Liver (tissue), 3 donors: ENCODE measurements around the gene CCDC91.

Source experiments
- NR2F2 ChIP-seq: IDR thresholded peaks from 2 replicates; pipeline ENCODE4 v1.6.1; 2016; ENCODE audit warnings: antibody characterized with exemption
- RAD21 ChIP-seq, 2 donors: IDR thresholded peaks; 2 replicates each; pipeline ENCODE4 v1.6.1; 2016; ENCODE audit warnings: antibody characterized with exemption in 2 of 2, mild to moderate bottlenecking in 2 of 2
- RXRA ChIP-seq, 2 donors: IDR thresholded peaks; 2 replicates each; pipeline ENCODE4 v1.6.1; 2017 to 2018; ENCODE audit warnings: antibody characterized with exemption in 2 of 2, mild to moderate bottlenecking in 1 of 2
- TF ChIP-seq, protein P1 (sequence below): fragments of 150-350 bp; IDR thresholded peaks from 2 replicates; pipeline ENCODE4 v1.5.1; 2017; ENCODE audit warnings: improper control_type of control experiment, low read depth, low read length; ENCODE audit not compliant: missing input control
- TF ChIP-seq, protein P2 (sequence below): IDR thresholded peaks from 2 replicates; pipeline ENCODE4 v1.6.1; 2016; ENCODE audit warnings: antibody characterized with exemption, mild to moderate bottlenecking
- donor health status: healthy.
- donor health status: healthy.

DNA sequence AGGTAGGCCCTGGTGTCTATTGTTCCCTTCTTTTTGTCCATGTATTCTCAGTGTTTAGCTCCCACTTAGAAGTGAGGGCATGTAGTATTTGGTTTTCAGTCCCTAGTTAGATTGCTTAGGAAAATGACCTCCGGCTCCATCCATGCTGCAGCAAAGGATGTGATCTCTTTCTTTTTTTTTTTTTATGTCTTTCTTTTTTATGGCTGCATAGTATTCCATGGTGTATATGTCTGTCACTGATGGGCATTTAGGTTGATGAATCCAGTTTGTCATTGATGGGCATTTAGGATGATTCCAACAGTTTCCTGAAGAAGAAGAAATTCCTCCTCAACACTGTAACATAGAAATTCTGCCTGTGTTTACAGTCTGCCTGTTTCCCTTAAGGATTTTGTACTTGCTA lies 231.1 kb downstream of the CCDC91 start:
- TF ChIP-seq, protein P1, sequence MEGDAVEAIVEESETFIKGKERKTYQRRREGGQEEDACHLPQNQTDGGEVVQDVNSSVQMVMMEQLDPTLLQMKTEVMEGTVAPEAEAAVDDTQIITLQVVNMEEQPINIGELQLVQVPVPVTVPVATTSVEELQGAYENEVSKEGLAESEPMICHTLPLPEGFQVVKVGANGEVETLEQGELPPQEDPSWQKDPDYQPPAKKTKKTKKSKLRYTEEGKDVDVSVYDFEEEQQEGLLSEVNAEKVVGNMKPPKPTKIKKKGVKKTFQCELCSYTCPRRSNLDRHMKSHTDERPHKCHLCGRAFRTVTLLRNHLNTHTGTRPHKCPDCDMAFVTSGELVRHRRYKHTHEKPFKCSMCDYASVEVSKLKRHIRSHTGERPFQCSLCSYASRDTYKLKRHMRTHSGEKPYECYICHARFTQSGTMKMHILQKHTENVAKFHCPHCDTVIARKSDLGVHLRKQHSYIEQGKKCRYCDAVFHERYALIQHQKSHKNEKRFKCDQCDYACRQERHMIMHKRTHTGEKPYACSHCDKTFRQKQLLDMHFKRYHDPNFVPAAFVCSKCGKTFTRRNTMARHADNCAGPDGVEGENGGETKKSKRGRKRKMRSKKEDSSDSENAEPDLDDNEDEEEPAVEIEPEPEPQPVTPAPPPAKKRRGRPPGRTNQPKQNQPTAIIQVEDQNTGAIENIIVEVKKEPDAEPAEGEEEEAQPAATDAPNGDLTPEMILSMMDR: no peak
- TF ChIP-seq RXRA (IDR thresholded peaks at IDR 0.05) (no peak), RAD21 (IDR thresholded peaks at IDR 0.05) (no peak), NR2F2 (no peak)
- TF ChIP-seq, protein P2, sequence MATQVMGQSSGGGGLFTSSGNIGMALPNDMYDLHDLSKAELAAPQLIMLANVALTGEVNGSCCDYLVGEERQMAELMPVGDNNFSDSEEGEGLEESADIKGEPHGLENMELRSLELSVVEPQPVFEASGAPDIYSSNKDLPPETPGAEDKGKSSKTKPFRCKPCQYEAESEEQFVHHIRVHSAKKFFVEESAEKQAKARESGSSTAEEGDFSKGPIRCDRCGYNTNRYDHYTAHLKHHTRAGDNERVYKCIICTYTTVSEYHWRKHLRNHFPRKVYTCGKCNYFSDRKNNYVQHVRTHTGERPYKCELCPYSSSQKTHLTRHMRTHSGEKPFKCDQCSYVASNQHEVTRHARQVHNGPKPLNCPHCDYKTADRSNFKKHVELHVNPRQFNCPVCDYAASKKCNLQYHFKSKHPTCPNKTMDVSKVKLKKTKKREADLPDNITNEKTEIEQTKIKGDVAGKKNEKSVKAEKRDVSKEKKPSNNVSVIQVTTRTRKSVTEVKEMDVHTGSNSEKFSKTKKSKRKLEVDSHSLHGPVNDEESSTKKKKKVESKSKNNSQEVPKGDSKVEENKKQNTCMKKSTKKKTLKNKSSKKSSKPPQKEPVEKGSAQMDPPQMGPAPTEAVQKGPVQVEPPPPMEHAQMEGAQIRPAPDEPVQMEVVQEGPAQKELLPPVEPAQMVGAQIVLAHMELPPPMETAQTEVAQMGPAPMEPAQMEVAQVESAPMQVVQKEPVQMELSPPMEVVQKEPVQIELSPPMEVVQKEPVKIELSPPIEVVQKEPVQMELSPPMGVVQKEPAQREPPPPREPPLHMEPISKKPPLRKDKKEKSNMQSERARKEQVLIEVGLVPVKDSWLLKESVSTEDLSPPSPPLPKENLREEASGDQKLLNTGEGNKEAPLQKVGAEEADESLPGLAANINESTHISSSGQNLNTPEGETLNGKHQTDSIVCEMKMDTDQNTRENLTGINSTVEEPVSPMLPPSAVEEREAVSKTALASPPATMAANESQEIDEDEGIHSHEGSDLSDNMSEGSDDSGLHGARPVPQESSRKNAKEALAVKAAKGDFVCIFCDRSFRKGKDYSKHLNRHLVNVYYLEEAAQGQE: no peak
